Activated CD4-positive, alpha-beta memory T cell treated with anti-CD3 and anti-CD28 coated beads for 36 hours (primary cell): Measurements from ENCODE around the gene ATRNL1. TPM values are rescaled to one million over a fixed set of nuclear protein-coding genes. Genes with fewer than 3 reads are reported as not detected.
"Not testable (repeated sequence)": the region's sequence is repeated elsewhere in the genome, so short reads cannot be mapped to it uniquely, and the experiment has no call there.

Experiments
- CTCF ChIA-PET: fragments of 350-600 bp; sonication (Branson Sonifier 250); formaldehyde crosslinking; loops from one replicate; lab custom pipeline; 2021; ENCODE audit warnings: antibody characterized with exemption, inconsistent platforms; lab: Charles Lee
- POLR2A ChIA-PET: fragments of 350-600 bp; sonication (Branson Sonifier 250); formaldehyde crosslinking; loops from one replicate; lab custom pipeline; 2021; ENCODE audit warnings: antibody characterized with exemption; lab: Charles Lee
- DNase-seq: peaks from one replicate; pipeline ENCODE4 v3.0.0-alpha.2; 2020
- H3K27ac Mint-ChIP-seq: one replicate; pipeline ENCODE4 v1.8.0; 2021; ENCODE audit warnings: mixed read lengths
- H3K27me3 Mint-ChIP-seq: one replicate; pipeline ENCODE4 v1.8.0; 2021; ENCODE audit warnings: mixed read lengths
- H3K36me3 Mint-ChIP-seq: one replicate; pipeline ENCODE4 v1.8.0; 2021; ENCODE audit warnings: mixed read lengths
- H3K4me1 Mint-ChIP-seq: one replicate; pipeline ENCODE4 v1.8.0; 2021; ENCODE audit warnings: low read depth, mixed read lengths
- H3K4me3 Mint-ChIP-seq: one replicate; pipeline ENCODE4 v1.8.0; 2021; ENCODE audit warnings: mild to moderate bottlenecking, mixed read lengths
- H3K9me3 Mint-ChIP-seq: one replicate; pipeline ENCODE4 v1.8.0; 2021; ENCODE audit warnings: mixed read lengths
- intact Hi-C: fragments of 100-400 bp; cut with micrococcal nuclease; formaldehyde crosslinking; loops from one replicate; pipeline ENCODE4 v1.15.1; 2023
- total RNA-seq, 2 experiments: library from RNA; stranded (reverse); gene quantifications; one replicate each; pipeline ENCODE4 v1.2.3, GENCODE V29; 2021

Gene ATRNL1
- total RNA-seq, 2 experiments from 2014 or later = 0.12 to 0.17 TPM

DNA sequence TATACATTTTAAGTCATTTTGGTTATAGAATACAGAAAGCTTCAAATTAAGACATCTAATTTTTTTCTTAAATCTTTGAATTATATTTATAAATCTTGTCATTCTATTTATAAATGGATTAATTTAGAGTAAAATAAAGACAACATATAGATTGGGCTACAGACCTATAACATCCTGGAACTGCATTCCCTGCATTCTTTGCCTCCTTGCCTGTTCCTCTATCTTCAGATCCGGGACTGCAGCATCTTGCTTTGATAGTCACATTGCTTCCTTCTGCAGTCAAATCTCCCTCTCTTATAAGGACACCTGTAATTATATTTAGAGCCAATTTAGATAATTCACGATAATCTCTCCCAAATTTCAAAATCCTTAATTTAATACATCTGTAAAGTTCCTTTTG lies 64.2 kb downstream of the ATRNL1 start:
- Mint-ChIP-seq H3K4me1 (no peaks in the 10 kb centered on the region), H3K9me3 (no peaks in the 10 kb centered on the region), H3K27me3 (peaks cover 4% of the 10 kb centered on the region), H3K36me3 (no peaks in the 10 kb centered on the region), H3K4me3 (no peak overlapping the region), H3K27ac (no peak overlapping the region)
- no peak for DNase-seq
- intact Hi-C loops = no loop called here
- ChIA-PET CTCF (interaction anchor here (0.7 kb wide), 1 partner anchor 18 kb away, joined by 3 read pairs; no protein-coding TSS in a partner anchor), POLR2A (no interaction called here)

DNA sequence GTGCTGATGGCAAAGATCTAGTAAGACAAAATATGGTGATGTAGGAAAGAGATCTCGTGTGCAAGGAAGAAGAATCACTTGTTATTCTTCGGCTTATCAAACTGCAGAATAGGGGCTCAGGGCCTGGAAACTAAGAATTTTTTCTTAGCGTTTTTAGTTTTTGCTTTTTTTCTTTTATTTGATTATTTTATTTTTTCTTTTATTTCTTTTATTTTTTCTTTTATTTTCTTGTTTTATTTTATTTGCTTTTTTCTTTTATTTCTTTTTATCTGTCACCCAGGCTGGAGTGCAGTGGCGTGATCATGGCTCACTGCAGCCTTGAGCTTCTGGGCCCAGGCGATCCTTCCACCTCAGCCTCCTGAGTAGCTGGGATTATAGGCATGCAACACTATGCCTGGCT lies 70.0 kb downstream of the ATRNL1 start:
- no peaks in the 10 kb centered on the region for H3K4me1 Mint-ChIP-seq
- no peak overlapping the region for H3K27ac Mint-ChIP-seq
- ChIA-PET POLR2A (no interaction called here), CTCF (no interaction called here)
- no peak overlapping the region for H3K4me3 Mint-ChIP-seq
- no peaks in the 10 kb centered on the region for H3K9me3 Mint-ChIP-seq
- H3K27me3 Mint-ChIP-seq = peaks cover 5% of the 10 kb centered on the region
- intact Hi-C loops = no loop called here
- DNase-seq = no peak
- H3K36me3 Mint-ChIP-seq = no peaks in the 10 kb centered on the region

DNA sequence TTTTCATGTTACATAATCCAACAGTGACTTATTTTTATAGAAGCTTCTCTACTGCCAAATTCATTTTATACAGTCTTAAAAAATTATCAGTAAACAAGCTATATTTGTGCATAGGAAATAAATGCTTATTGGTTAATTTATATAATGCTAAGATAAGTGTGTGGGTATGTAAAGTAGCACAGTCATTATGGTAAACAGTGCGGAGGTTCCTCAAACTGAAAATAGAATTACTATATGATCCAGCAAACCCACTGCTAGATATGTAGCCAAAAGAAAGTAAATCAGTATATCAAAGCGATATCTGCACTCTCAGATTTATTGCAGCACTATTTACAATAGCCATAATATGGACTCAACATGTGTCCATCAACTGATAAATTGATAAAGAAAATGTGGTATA lies 71.1 kb downstream of the ATRNL1 start:
- no peaks in the 10 kb centered on the region for H3K4me1 Mint-ChIP-seq
- intact Hi-C loops = no loop called here

DNA sequence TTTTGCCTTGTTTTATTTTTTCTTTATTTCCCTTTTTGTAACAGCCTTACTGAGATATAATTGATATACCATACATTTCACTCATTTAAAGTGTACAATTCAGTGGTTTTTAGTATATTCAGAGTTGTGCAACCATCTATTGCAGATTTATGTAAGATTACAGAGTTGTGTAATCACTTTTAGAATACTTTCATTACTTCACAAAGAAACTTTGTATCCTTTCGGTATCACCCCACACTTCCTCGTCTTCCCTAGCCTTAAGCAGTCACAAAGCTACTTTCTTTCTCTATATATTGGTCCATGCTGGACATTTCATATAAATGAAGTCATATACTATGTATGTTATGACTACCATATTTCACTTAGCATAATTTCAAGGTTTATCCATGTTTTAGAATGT lies 74.6 kb downstream of the ATRNL1 start:
- ChIA-PET CTCF (no interaction called here), POLR2A (no interaction called here)
- Mint-ChIP-seq H3K9me3 (no peaks in the 10 kb centered on the region), H3K4me3 (no peak overlapping the region), H3K36me3 (no peaks in the 10 kb centered on the region), H3K27me3 (peaks cover 1% of the 10 kb centered on the region), H3K27ac (no peak overlapping the region), H3K4me1 (no peaks in the 10 kb centered on the region)
- no peak for DNase-seq
- intact Hi-C loops = no loop called here

More for the DNA sequence above, 71.1 kb downstream of the ATRNL1 start:
- Mint-ChIP-seq H3K9me3 (no peaks in the 10 kb centered on the region), H3K27ac (no peak overlapping the region), H3K4me3 (no peak overlapping the region), H3K36me3 (no peaks in the 10 kb centered on the region), H3K27me3 (peaks cover 5% of the 10 kb centered on the region)
- ChIA-PET POLR2A (no interaction called here), CTCF (no interaction called here)
- DNase-seq = no peak

DNA sequence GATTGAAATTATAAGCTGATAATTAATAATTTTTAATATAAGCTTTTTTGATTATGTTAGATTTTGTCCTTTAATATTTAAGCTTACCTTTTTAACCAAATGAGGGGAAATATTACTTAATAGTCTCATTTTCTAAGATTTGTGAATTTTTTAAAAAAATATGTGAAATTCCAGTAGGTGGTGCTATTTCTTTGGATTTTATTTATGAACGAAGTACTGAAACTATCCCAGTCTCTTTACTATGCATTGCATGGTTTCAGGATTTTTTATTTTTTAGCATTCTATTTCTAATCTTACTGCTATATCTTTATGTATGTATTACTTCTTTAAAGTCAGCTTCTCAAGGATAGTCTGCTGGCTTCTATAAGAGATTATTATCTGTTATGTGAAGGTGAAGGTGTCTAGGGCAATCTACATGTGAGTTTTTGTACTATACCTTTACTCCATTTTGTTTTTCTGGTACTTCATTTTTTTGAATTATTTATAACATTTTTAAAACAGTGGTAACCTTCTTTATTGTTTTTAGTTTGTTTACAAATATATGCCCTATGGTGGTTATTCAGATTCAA lies 78.3 kb downstream of the ATRNL1 start:
- Mint-ChIP-seq H3K4me3 (no peak overlapping the region), H3K4me1 (no peaks in the 10 kb centered on the region), H3K27me3 (no peaks in the 10 kb centered on the region), H3K36me3 (no peaks in the 10 kb centered on the region), H3K27ac (no peak overlapping the region), H3K9me3 (no peaks in the 10 kb centered on the region)
- ChIA-PET CTCF (interaction anchor here (1.6 kb wide), 1 partner anchor 1214 kb away, joined by 10 read pairs; no protein-coding TSS in a partner anchor), POLR2A (no interaction called here)
- intact Hi-C loops = loop anchor here (1.0 to 5.0 kb wide), 3 partner anchors 246 to 1215 kb away; no protein-coding TSS in a partner anchor
- no peak for DNase-seq

DNA sequence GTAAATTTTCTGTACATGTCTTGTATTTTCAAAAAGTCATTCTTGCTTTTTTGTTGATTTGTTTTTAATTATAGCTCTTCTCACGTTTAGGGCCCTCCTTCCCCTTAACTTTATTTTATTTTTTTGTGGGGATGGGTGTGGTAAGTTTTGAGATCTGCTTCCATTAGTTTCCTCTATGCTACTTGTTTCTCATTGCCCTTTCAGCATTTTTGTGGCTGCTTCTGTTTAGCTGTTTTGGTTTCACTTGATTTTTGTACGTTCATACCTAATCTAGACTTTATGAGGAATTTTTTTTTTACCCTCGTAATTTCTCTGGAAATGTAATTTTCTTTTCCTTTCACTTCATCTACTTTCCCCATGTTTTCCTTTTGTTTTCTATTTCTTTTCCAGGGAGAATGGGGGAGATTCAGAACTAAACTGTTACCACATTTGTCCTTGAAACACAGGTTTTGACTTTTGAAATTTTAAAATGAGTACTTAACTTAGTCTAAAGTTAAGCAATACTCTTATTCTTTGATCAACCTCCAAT lies 80.8 kb downstream of the ATRNL1 start:
- CTCF ChIA-PET = interaction anchor here (0.7 kb wide), 1 partner anchor 253 kb away, joined by 3 read pairs; no protein-coding TSS in a partner anchor
- intact Hi-C loops = loop anchor here (5.0 kb wide), 2 partner anchors 243 to 1113 kb away; no protein-coding TSS in a partner anchor

DNA sequence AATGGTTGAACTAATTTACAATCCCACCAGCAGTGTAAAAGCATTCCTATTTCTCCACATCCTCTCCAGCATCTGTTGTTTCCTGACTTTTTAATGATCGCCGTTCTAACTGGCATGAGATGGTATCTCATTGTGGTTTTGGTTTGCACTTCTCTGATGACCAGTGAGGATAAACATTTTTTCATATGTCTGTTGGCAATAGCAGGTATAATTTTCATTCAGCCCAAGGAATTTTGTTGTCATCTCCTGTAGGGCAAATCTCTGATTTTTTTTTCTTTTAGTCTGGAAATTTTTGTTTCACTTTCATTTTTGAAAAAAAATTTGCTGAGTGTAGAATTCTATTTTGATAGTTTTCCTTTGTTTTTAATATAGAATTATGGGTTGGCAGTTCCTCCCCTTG lies 114.1 kb downstream of the ATRNL1 start:
- H3K4me3 Mint-ChIP-seq, H3K36me3 Mint-ChIP-seq, intact Hi-C loops, DNase-seq, H3K4me1 Mint-ChIP-seq, H3K27me3 Mint-ChIP-seq, H3K27ac Mint-ChIP-seq, POLR2A ChIA-PET, H3K9me3 Mint-ChIP-seq, CTCF ChIA-PET: not testable (repeated sequence)

More for the DNA sequence above, 80.8 kb downstream of the ATRNL1 start:
- DNase-seq = no peak
- no peaks in the 10 kb centered on the region for H3K4me1 Mint-ChIP-seq
- H3K36me3 Mint-ChIP-seq = no peaks in the 10 kb centered on the region
- no peak overlapping the region for H3K27ac Mint-ChIP-seq
- no peaks in the 10 kb centered on the region for H3K9me3 Mint-ChIP-seq
- H3K4me3 Mint-ChIP-seq = no peak overlapping the region
- H3K27me3 Mint-ChIP-seq = no peaks in the 10 kb centered on the region
- POLR2A ChIA-PET = no interaction called here

DNA sequence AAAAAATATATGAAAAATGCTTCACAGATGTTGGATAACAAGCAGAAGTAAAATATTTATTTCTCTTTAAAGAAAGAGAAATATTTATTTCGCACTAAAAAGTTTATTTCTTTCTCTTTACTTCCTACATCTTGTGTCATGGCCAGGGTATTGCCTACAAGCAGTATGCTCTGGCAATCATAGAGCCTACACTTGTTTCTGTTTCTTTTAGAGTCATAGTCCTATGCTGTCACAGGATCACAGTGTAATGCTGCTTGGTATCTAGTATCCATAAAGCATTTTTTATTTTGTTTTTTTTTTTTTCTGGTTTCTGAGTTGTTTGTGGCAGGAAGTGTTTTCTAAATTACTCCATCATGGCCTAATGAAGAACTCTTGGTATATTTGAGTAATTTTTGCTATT lies 116.0 kb downstream of the ATRNL1 start:
- ChIA-PET POLR2A (no interaction called here), CTCF (no interaction called here)
- Mint-ChIP-seq H3K36me3 (no peaks in the 10 kb centered on the region), H3K4me1 (peaks cover 3% of the 10 kb centered on the region), H3K27me3 (no peaks in the 10 kb centered on the region), H3K27ac (no peak overlapping the region), H3K4me3 (no peak overlapping the region), H3K9me3 (peaks cover 3% of the 10 kb centered on the region)
- intact Hi-C loops = no loop called here
- DNase-seq = no peak

DNA sequence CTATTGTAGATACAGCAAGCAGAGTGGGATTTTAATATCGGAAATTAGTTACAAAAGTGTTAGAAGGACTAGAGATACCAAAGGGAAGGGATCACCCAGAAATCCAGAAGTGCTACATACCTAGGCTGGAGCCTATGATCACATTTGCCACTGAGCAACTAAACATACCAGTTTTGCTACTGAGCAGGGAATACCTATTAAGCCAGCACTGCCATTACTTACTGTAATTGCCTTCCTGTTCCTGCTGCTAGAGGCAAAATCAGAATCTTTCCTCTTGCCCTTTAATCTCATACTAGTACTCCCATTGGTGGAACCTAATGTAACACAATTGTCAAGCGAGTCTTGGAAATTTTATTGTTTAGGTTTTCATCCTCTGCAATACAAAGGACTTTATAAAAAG lies 121.7 kb downstream of the ATRNL1 start:
- CTCF ChIA-PET = no interaction called here
- Mint-ChIP-seq H3K27me3 (no peaks in the 10 kb centered on the region), H3K4me3 (no peak overlapping the region), H3K9me3 (peaks cover 3% of the 10 kb centered on the region), H3K27ac (no peak overlapping the region), H3K36me3 (no peaks in the 10 kb centered on the region), H3K4me1 (no peaks in the 10 kb centered on the region)
- intact Hi-C loops = no loop called here
- DNase-seq = no peak
- POLR2A ChIA-PET = no interaction called here

DNA sequence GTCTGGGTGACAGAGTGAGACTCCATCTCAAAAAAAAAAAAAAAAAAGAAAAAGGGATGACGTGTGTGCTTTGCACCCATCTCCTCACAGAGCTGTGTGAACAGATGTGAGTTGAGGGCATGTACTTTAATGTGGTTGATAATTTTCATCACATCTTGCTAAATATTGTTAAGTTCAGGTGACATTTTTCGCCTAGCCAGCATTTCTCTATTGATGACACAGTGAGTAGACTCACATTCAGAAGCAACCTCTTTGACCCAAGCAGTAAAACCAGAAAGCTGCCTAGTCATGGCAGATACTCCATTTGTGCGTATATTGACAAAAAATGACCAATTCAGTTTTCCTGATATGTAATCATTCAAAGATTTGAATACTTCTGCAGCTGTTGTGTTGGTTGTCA lies 126.0 kb downstream of the ATRNL1 start:
- POLR2A ChIA-PET = no interaction called here
- CTCF ChIA-PET = no interaction called here
- Mint-ChIP-seq H3K36me3 (no peaks in the 10 kb centered on the region), H3K4me3 (no peak overlapping the region), H3K27me3 (no peaks in the 10 kb centered on the region), H3K27ac (no peak overlapping the region), H3K9me3 (no peaks in the 10 kb centered on the region), H3K4me1 (no peaks in the 10 kb centered on the region)
- intact Hi-C loops = no loop called here
- no peak for DNase-seq

DNA sequence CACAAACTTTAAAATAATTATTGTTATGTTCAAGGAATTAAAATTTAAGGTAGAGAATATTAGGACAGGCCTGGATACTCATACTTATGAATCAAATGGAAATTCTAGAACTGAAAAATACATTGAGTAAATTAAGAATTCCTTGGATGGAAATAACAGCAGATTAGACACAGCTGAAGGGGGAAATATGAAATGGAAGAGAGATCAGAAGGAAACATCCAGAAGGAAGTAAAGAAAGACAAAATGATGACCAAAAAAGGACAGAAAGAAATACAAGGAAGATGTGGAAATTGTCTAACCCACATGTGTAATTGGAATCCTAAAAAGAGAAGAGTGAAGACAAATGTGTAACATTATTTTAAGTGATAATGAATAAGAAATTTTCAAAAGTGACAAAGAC lies 128.9 kb downstream of the ATRNL1 start:
- ChIA-PET POLR2A (no interaction called here), CTCF (no interaction called here)
- Mint-ChIP-seq H3K9me3 (no peaks in the 10 kb centered on the region), H3K27ac (no peak overlapping the region), H3K4me3 (no peak overlapping the region), H3K27me3 (no peaks in the 10 kb centered on the region), H3K4me1 (no peaks in the 10 kb centered on the region), H3K36me3 (no peaks in the 10 kb centered on the region)
- intact Hi-C loops = no loop called here
- DNase-seq = no peak

DNA sequence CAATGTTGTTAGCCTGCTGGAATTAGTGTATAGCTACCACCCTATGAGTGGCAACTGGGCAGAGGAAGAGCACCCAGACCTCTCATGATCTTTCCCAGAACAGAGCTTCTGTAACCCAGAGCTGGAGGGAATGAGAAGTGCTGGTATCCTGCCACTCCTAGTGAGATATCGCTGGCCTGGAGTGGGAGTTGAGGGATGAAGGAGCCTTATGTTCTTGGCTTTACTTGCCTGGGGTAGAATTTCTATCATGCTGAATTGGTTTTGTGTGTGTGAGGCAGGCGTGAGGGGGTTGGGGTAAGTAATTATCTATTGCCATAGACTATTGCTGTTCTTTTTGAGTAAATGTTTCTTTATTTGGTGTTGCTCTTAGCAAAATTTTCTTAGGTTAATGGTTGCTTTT lies 146.6 kb downstream of the ATRNL1 start:
- H3K27ac Mint-ChIP-seq = no peak overlapping the region
- POLR2A ChIA-PET = no interaction called here
- CTCF ChIA-PET = interaction anchor here (0.6 kb wide), 1 partner anchor 29 kb away, joined by 3 read pairs; no protein-coding TSS in a partner anchor
- no peaks in the 10 kb centered on the region for H3K36me3 Mint-ChIP-seq
- H3K9me3 Mint-ChIP-seq = no peaks in the 10 kb centered on the region
- H3K4me1 Mint-ChIP-seq = no peaks in the 10 kb centered on the region
- no peak for DNase-seq
- no peak overlapping the region for H3K4me3 Mint-ChIP-seq
- intact Hi-C loops = no loop called here
- peaks cover 1% of the 10 kb centered on the region for H3K27me3 Mint-ChIP-seq

DNA sequence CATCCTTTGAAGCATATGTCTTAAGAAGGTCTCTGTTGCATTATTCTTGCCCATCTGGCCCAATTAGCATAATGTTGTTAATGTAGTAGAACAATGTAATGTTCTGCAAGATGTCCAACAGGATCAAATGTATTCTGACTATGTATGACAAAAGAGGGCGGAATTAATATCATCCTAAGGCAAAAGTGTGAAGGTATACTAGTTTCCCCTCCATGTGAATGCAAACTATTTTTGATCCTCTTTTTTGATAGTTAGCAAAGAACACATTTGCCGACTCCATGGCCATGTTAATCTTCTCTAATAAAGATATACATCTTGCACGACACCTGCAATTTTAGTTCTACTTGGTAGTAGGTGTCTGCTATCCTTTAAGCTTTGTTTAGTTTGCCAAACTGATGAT lies 157.6 kb downstream of the ATRNL1 start:
- ChIA-PET CTCF (no interaction called here), POLR2A (no interaction called here)
- no peak overlapping the region for H3K27ac Mint-ChIP-seq
- intact Hi-C loops = no loop called here
- H3K4me1 Mint-ChIP-seq = no peaks in the 10 kb centered on the region
- H3K27me3 Mint-ChIP-seq = no peaks in the 10 kb centered on the region
- no peaks in the 10 kb centered on the region for H3K36me3 Mint-ChIP-seq
- H3K4me3 Mint-ChIP-seq = no peak overlapping the region
- peaks cover 10% of the 10 kb centered on the region for H3K9me3 Mint-ChIP-seq
- DNase-seq = no peak
